ENCODE measurements around the gene RAB5IF. TPM values are rescaled to one million over a fixed set of nuclear protein-coding genes. Genes with fewer than 3 reads are reported as not detected.

The RAB5IF gene
- total RNA-seq, 1 experiment from 2014 or later = 118 TPM

- BruUV-seq (replicated peaks) = TSS peak; percentile 63
- H3K36me3 ChIP-seq (ENCODE audit: control insufficient read depth, insufficient read depth, low read length) = no peaks in the 10 kb centered on the region
- in situ Hi-C loops (cut with HindIII; ENCODE audit: low pct_unique_long_range_greater_than_20kb, low sequenced_read_pairs) (no loop called here), intact Hi-C loops (cut with micrococcal nuclease; ENCODE audit: unreplicated experiment) (no loop called here)
- no peaks in the 10 kb centered on the region for H3K27me3 ChIP-seq (ENCODE audit: control insufficient read depth, insufficient read depth, low read length)
- no peak for ATAC-seq
- H3K4me3 ChIP-seq (ENCODE audit: low read depth in 2 of 2, low read length in 2 of 2) = no peak overlapping the region
- H3K27ac ChIP-seq (ENCODE audit: low read length) = no peak overlapping the region
- H3K9me3 ChIP-seq (ENCODE audit: control insufficient read depth, insufficient read depth, low read depth, low read length) = no peaks in the 10 kb centered on the region
- no peaks in the 10 kb centered on the region for H3K4me1 ChIP-seq (ENCODE audit: control insufficient read depth, insufficient read depth, low read length)
- ChIA-PET CTCF (interaction anchor here (0.8 to 1.1 kb wide), 4 partner anchors 12 to 86 kb away, joined by 3 read pairs; no protein-coding TSS in a partner anchor), POLR2A (interaction anchor here (0.7 kb wide), 1 partner anchor 256 kb away, joined by 4 read pairs; no protein-coding TSS in a partner anchor)
- TF ChIP-seq SIN3A (IDR thresholded peaks at IDR 0.05; ENCODE audit: borderline replicate concordance, insufficient read depth, low read depth, low read length) (no peak), REST (IDR thresholded peaks at IDR 0.05; ENCODE audit: insufficient read depth in 1 of 2, low read depth in 2 of 2, low read length in 1 of 2) (no peak), TCF7L2 (IDR thresholded peaks at IDR 0.05; ENCODE audit: low read depth, low read length) (no peak)
- DNase-seq (ENCODE audit: low read depth, low spot score) = no peak
These were observed 13.5 kb upstream of the RAB5IF start for GRCh38 chr20:36591854-36592641.

- H3K9me3 ChIP-seq (ENCODE audit: control insufficient read depth, insufficient read depth, low read depth, low read length) = no peaks in the 10 kb centered on the region
- BruUV-seq (replicated peaks) = no TSS peak
- no peak overlapping the region for H3K4me3 ChIP-seq (ENCODE audit: low read depth in 2 of 2, low read length in 2 of 2)
- no peaks in the 10 kb centered on the region for H3K4me1 ChIP-seq (ENCODE audit: control insufficient read depth, insufficient read depth, low read length)
- in situ Hi-C loops (cut with HindIII; ENCODE audit: low pct_unique_long_range_greater_than_20kb, low sequenced_read_pairs) (no loop called here), intact Hi-C loops (cut with micrococcal nuclease; ENCODE audit: unreplicated experiment) (no loop called here)
- no peaks in the 10 kb centered on the region for H3K27me3 ChIP-seq (ENCODE audit: control insufficient read depth, insufficient read depth, low read length)
- TF ChIP-seq SIN3A (IDR thresholded peaks at IDR 0.05; ENCODE audit: borderline replicate concordance, insufficient read depth, low read depth, low read length) (no peak), REST (IDR thresholded peaks at IDR 0.05; ENCODE audit: insufficient read depth in 1 of 2, low read depth in 2 of 2, low read length in 1 of 2) (no peak), CTCF (IDR thresholded peaks at IDR 0.05) (no peak), TCF7L2 (IDR thresholded peaks at IDR 0.05; ENCODE audit: low read depth, low read length) (no peak), POLR2AphosphoS5 (IDR thresholded peaks at IDR 0.05; ENCODE audit: low read depth, low read length) (no peak)
- ATAC-seq (no peak), DNase-seq (ENCODE audit: low read depth, low spot score) (no peak)
- POLR2A ChIA-PET = no interaction called here
- no peak overlapping the region for H3K27ac ChIP-seq (ENCODE audit: low read length)
- CTCF ChIA-PET = interaction anchor here (0.9 to 1.1 kb wide), 2 partner anchors 11 to 51 kb away, joined by 3 read pairs; no protein-coding TSS in a partner anchor
- H3K36me3 ChIP-seq (ENCODE audit: control insufficient read depth, insufficient read depth, low read length) = no peaks in the 10 kb centered on the region
These were observed 12.1 kb upstream of the RAB5IF start for GRCh38 chr20:36593347-36593929.

Measured in Panc1 (cell line).